H1 (cell line): Measurements from ENCODE around the gene SPIRE2. TPM values are rescaled to one million over a fixed set of nuclear protein-coding genes. Genes with fewer than 3 reads are reported as not detected.

Source experiments
- CTCF ChIA-PET: fragments of 300-600 bp; sonication (Branson Sonifier 250); formaldehyde crosslinking; loops from one replicate; lab custom pipeline; 2021; ENCODE audit not compliant: partially characterized antibody; lab: Charles Lee
- POLR2A ChIA-PET: fragments of 300-600 bp; sonication (Branson Sonifier 250); formaldehyde crosslinking; loops from one replicate; lab custom pipeline; 2021; ENCODE audit warnings: inconsistent platforms; ENCODE audit not compliant: partially characterized antibody; lab: Charles Lee
- DNase-seq, 2 experiments: peaks; one replicate each; pipeline versions ENCODE4 v3.0.0 to v3.0.0-alpha.2; 2010 to 2022; ENCODE audit warnings: low spot score in 2 of 2, low read depth in 1 of 2, mixed read lengths in 1 of 2
- FAIRE-seq: peaks from 2 replicates; lab custom pipeline; 2011; peaks lifted over from hg19 to GRCh38; lab: Jason Lieb, UNC
- H2AFZ ChIP-seq: 2 replicates; pipeline ENCODE4 v1.8.1; 2012; ENCODE audit warnings: low read length, inconsistent platforms
- H2AK5ac ChIP-seq: 2 replicates; pipeline ENCODE4 v1.6.1; 2013; ENCODE audit warnings: low read depth, low read length
- H2BK120ac ChIP-seq: replicated peaks from 2 replicates; pipeline ENCODE3; 2013; ENCODE audit warnings: low read depth, low read length, inconsistent platforms
- H2BK12ac ChIP-seq: 2 replicates; pipeline ENCODE4 v1.6.1; 2013; ENCODE audit warnings: low read depth, low read length
- H2BK15ac ChIP-seq: 2 replicates; pipeline ENCODE4 v1.6.1; 2013; ENCODE audit warnings: low read length
- H2BK20ac ChIP-seq: 2 replicates; pipeline ENCODE4 v1.6.1; 2013; ENCODE audit warnings: low read length
- H2BK5ac ChIP-seq: 2 replicates; pipeline ENCODE4 v1.6.1; 2013; ENCODE audit warnings: low read depth, low read length
- H3K14ac ChIP-seq: 2 replicates; pipeline ENCODE4 v1.6.1; 2013; ENCODE audit warnings: inconsistent platforms; ENCODE audit not compliant: insufficient read length
- H3K18ac ChIP-seq: 2 replicates; pipeline ENCODE4 v1.6.1; 2013; ENCODE audit warnings: low read length; ENCODE audit errors: extremely low read depth
- H3K23ac ChIP-seq: 2 replicates; pipeline ENCODE4 v1.6.1; 2013; ENCODE audit warnings: inconsistent platforms; ENCODE audit not compliant: insufficient read length
- H3K23me2 ChIP-seq: 2 replicates; pipeline ENCODE4 v1.6.1; 2013; ENCODE audit warnings: low read depth, low read length
- H3K27ac ChIP-seq: 2 replicates; pipeline ENCODE4 v1.6.1; 2011; ENCODE audit warnings: low read depth, low read length, inconsistent platforms
- H3K27me3 ChIP-seq, 4 experiments: replicated peaks in 1 of 4; 1 replicate in 1 of 4; 2 replicates in 3 of 4; pipeline versions ENCODE4 v1.6.1 to v1.8.1; 2011 to 2013; ENCODE audit warnings: low read length in 3 of 4, mild to moderate bottlenecking in 3 of 4, inconsistent platforms in 2 of 4, mixed read lengths in 2 of 4, moderate library complexity in 1 of 4; ENCODE audit not compliant: control insufficient read depth in 3 of 4, insufficient read depth in 3 of 4; ENCODE audit errors: extremely low read depth in 1 of 4
- H3K36me3 ChIP-seq, 4 experiments: 2 replicates each; pipeline versions ENCODE4 v1.6.1 to v1.8.1; 2011 to 2013; ENCODE audit warnings: mild to moderate bottlenecking in 4 of 4, low read length in 3 of 4, moderate library complexity in 2 of 4, control low read depth in 1 of 4, inconsistent platforms in 1 of 4; ENCODE audit not compliant: insufficient read depth in 4 of 4, control insufficient read depth in 2 of 4
- H3K4ac ChIP-seq: replicated peaks from 2 replicates; pipeline ENCODE3; 2013; ENCODE audit warnings: low read length, low read depth, mixed read lengths, inconsistent platforms; ENCODE audit not compliant: insufficient read length
- H3K4me1 ChIP-seq, 4 experiments: replicated peaks in 1 of 4; 1 replicate in 1 of 4; 2 replicates in 3 of 4; pipeline versions ENCODE4 v1.6.1 to v1.8.1; 2011 to 2013; ENCODE audit warnings: low read length in 3 of 4, inconsistent platforms in 2 of 4, mixed read lengths in 1 of 4; ENCODE audit not compliant: insufficient read depth in 4 of 4, control insufficient read depth in 3 of 4
- H3K4me2 ChIP-seq, 2 experiments: 2 replicates each; pipeline versions ENCODE4 v1.6.1 to v1.8.1; 2011 to 2013; ENCODE audit warnings: low read depth in 2 of 2, low read length in 2 of 2, control low read depth in 1 of 2, inconsistent platforms in 1 of 2, mild to moderate bottlenecking in 1 of 2; ENCODE audit not compliant: insufficient read depth in 1 of 2
- H3K4me3 ChIP-seq, 4 experiments: fragments of 200-600, 300-600 bp in 1 of 4; sonication (generic), shearing (Covaris generic), sonication (Bioruptor Twin) in 1 of 4; 2 replicates each; pipeline versions ENCODE4 v1.5.1 to v1.8.1; 2011 to 2016; ENCODE audit warnings: low read length in 4 of 4, low read depth in 3 of 4, control low read depth in 2 of 4, inconsistent platforms in 2 of 4, mild to moderate bottlenecking in 2 of 4, mixed read lengths in 1 of 4, moderate library complexity in 1 of 4; ENCODE audit not compliant: insufficient read depth in 2 of 4; ENCODE audit errors: extremely low read depth in 1 of 4
- H3K56ac ChIP-seq: replicated peaks from 2 replicates; pipeline ENCODE3; 2013; ENCODE audit warnings: low read depth, mild to moderate bottlenecking, mixed read lengths, low read length, inconsistent platforms; ENCODE audit not compliant: insufficient read length
- H3K79me1 ChIP-seq: 2 replicates; pipeline ENCODE4 v1.6.1; 2013; ENCODE audit warnings: low read depth, low read length, control low read depth
- H3K79me2 ChIP-seq, 2 experiments: 2 replicates each; pipeline versions ENCODE4 v1.6.1 to v1.8.1; 2012 to 2013; ENCODE audit warnings: low read length in 2 of 2, mild to moderate bottlenecking in 2 of 2, inconsistent platforms in 1 of 2; ENCODE audit not compliant: insufficient read depth in 2 of 2, control insufficient read depth in 1 of 2
- H3K9ac ChIP-seq, 4 experiments: replicated peaks in 1 of 4; 1 replicate in 1 of 4; 2 replicates in 3 of 4; pipeline versions ENCODE4 v1.6.1 to v1.8.1; 2011 to 2013; ENCODE audit warnings: low read depth in 3 of 4, low read length in 3 of 4, control low read depth in 2 of 4, mild to moderate bottlenecking in 2 of 4, moderate library complexity in 2 of 4, inconsistent platforms in 1 of 4; ENCODE audit errors: extremely low read depth in 1 of 4
- H3K9me3 ChIP-seq, 2 experiments: 2 replicates each; pipeline versions ENCODE4 v1.6.1 to v1.8.1; 2012 to 2013; ENCODE audit warnings: mild to moderate bottlenecking in 2 of 2, moderate library complexity in 2 of 2, control low read depth in 1 of 2, inconsistent platforms in 1 of 2, low read depth in 1 of 2, low read length in 1 of 2, mixed read lengths in 1 of 2; ENCODE audit not compliant: insufficient read depth in 2 of 2
- H4K20me1 ChIP-seq, 2 experiments: replicated peaks in 1 of 2; 2 replicates each; pipeline versions ENCODE3 to v1.8.1; 2011 to 2013; ENCODE audit warnings: inconsistent platforms in 2 of 2, low read length in 2 of 2, mild to moderate bottlenecking in 1 of 2; ENCODE audit not compliant: insufficient read depth in 2 of 2, control insufficient read depth in 1 of 2
- H4K5ac ChIP-seq: 2 replicates; pipeline ENCODE4 v1.6.1; 2013; ENCODE audit warnings: low read length, low read depth, mixed read lengths, inconsistent platforms; ENCODE audit not compliant: insufficient read length
- H4K8ac ChIP-seq: 2 replicates; pipeline ENCODE4 v1.8.0; 2013; ENCODE audit warnings: mild to moderate bottlenecking, moderate library complexity, low read length, inconsistent platforms; ENCODE audit not compliant: insufficient read depth; ENCODE audit errors: extremely low read depth
- H4K91ac ChIP-seq: replicated peaks from 2 replicates; pipeline ENCODE3; 2013; ENCODE audit warnings: low read length, mixed read lengths, inconsistent platforms; ENCODE audit not compliant: insufficient read length
- CTBP2 ChIP-seq: IDR thresholded peaks from 2 replicates; pipeline ENCODE4 v1.7.0; 2011; ENCODE audit warnings: borderline replicate concordance, mild to moderate bottlenecking, moderate library complexity, mixed read lengths, low read length; ENCODE audit not compliant: insufficient read depth, insufficient read length
- EGR1 ChIP-seq: IDR thresholded peaks from 2 replicates; pipeline ENCODE4 v1.6.1; 2011; ENCODE audit warnings: low read depth, low read length, borderline replicate concordance
- JUND ChIP-seq: IDR thresholded peaks from 2 replicates; pipeline ENCODE4 v1.6.1; 2011; ENCODE audit warnings: mild to moderate bottlenecking, improper control_type of control experiment, low read length
- PHF8 ChIP-seq: fragments of 200-600 bp; sonication (generic); conservative IDR thresholded peaks from 2 replicates; pipeline ENCODE4 v1.7.1; 2012; ENCODE audit warnings: low read depth, mild to moderate bottlenecking, inconsistent platforms, low read length, moderate library complexity
- POU5F1 ChIP-seq: IDR thresholded peaks from 2 replicates; pipeline ENCODE4 v1.6.1; 2011; ENCODE audit warnings: low read depth, mild to moderate bottlenecking, low read length, moderate library complexity
- SUZ12 ChIP-seq: fragments of 200-600 bp; sonication (generic); IDR thresholded peaks from 2 replicates; pipeline ENCODE4 v1.6.1; 2012; ENCODE audit warnings: mild to moderate bottlenecking, inconsistent platforms, low read length, moderate library complexity, mixed read lengths
- TAF1 ChIP-seq: IDR thresholded peaks from 2 replicates; pipeline ENCODE4 v1.6.1; 2011; ENCODE audit warnings: mild to moderate bottlenecking, low read depth, low read length
- TEAD4 ChIP-seq: IDR thresholded peaks from 2 replicates; pipeline ENCODE4 v1.6.1; 2012; ENCODE audit warnings: low read depth, low read length, inconsistent platforms, mixed read lengths
- WGBS, 2 experiments: shearing (Covaris generic) in 1 of 2; methylation state at CpG; one replicate each; pipeline versions ENCODE4 v1.1.6 to v1.1.7; 2013 to 2015; ENCODE audit warnings: low lambda C conversion rate in 2 of 2, mixed read lengths in 2 of 2, inconsistent platforms in 1 of 2, low coverage in 1 of 2, missing lambda C conversion rate in 1 of 2; ENCODE audit not compliant: insufficient replicate concordance in 2 of 2, insufficient coverage in 1 of 2, insufficient read length in 1 of 2; ENCODE audit errors: extremely low coverage in 1 of 2, missing lambda C conversion rate in 1 of 2; 5-methylcytosine and 5-hydroxymethylcytosine counted together
- polyA plus RNA-seq, 7 experiments: library from polyadenylated mRNA; depleted of rRNA in 3 of 7; stranded (reverse) in 5 of 7; unstranded in 2 of 7; fragments of >200 nt in 5 of 7; fragments of 200-250 nt in 2 of 7; gene quantifications; 1 replicate in 5 of 7; 2 replicates in 1 of 7; 4 replicates in 1 of 7; pipeline versions ENCODE4 v1.2.1 to v1.2.3, GENCODE V29; 2011 to 2013; ENCODE audit warnings: missing spikeins in 2 of 7, mixed read lengths in 2 of 7
- total RNA-seq: library from RNA; stranded (reverse); fragmentation: NEBNext Ultra II Directional; extraction: Animal tissue kit (Norgen Biotek cat#: 25700); gene quantifications from 2 replicates; pipeline ENCODE4 v1.2.1, GENCODE V29; 2021
- TF ChIP-seq, protein P1 (sequence below), 3 experiments: IDR thresholded peaks; 1 replicate in 2 of 3; 2 replicates in 1 of 3; pipeline versions ENCODE4 v1.5.1 to v1.6.1; 2011; ENCODE audit warnings: low read length in 3 of 3, mild to moderate bottlenecking in 3 of 3, inconsistent platforms in 2 of 3, low read depth in 1 of 3, moderate library complexity in 1 of 3; ENCODE audit not compliant: insufficient read depth in 1 of 3; ENCODE audit errors: control extremely low read depth in 1 of 3

Gene SPIRE2
- total and polyA plus RNA-seq, 2 of the 8 experiments (the other 6 are each of a cell fraction or from before 2014, with no cell fraction given) = 7.4 to 15.4 TPM

DNA sequence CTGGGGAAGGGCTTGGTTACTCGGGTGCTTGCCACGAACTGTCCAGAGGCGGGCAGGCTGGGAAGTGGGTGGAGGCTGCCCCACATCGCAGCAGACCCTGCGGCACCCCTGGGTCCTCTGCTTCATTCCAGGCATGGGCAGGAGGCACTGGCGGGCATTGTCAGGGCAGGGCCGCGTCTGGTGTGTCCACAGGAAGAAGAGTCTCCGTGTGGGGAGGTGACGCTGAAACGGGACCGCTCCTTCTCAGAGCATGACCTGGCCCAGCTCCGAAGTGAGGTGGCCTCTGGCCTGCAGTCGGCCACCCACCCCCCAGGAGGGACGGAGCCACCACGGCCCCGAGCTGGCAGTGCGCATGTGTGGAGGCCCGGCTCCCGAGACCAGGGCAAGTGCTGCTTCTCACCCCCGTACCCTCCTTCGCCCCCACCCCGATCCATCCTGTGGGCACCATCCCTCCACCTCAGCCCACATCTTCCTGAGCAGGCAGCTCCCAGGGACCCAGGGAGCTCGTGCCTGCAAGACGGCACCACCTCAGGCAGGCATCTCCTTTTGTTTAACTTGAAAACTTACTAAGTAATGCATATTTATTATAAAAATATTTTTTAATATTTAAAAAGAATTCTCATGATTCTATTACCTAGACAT, 30.8 kb downstream of the SPIRE2 start:
- Histone ChIP-seq H4K8ac (no peak overlapping the region), H3K79me1 (no peaks in the 10 kb centered on the region), H3K4me1 (peaks cover 0 to 2% (median 0%) of the 10 kb centered on the region in 4 experiments; a peak in 2 of 7 replicates), H3K79me2 (no peaks in the 10 kb centered on the region), H3K9me3 (no peaks in the 10 kb centered on the region), H2BK5ac (no peak overlapping the region), H3K18ac (no peak overlapping the region), H3K23ac (no peak overlapping the region), H2BK15ac (no peak overlapping the region), H3K4me2 (no peak overlapping the region), H3K23me2 (no peaks in the 10 kb centered on the region), H3K14ac (no peak overlapping the region), H3K36me3 (peaks cover 0 to 2% (median 0%) of the 10 kb centered on the region in 4 experiments; a peak in 2 of 8 replicates), H3K56ac (no peak overlapping the region), H3K4ac (no peak overlapping the region), H2BK120ac (no peak overlapping the region), H3K27ac (no peak overlapping the region), H4K20me1 (peaks cover 0 to 5% of the 10 kb centered on the region in 2 experiments), H3K9ac (no peak overlapping the region), H3K27me3 (no peaks in the 10 kb centered on the region), H4K5ac (no peak overlapping the region), H2BK20ac (no peak overlapping the region), H4K91ac (no peak overlapping the region), H2AK5ac (no peak overlapping the region), H3K4me3 (no peak overlapping the region), H2BK12ac (no peak overlapping the region), H2AFZ (no peak overlapping the region)
- WGBS, 2 experiments = 91% methylated on average over 12 of the region's 25 CpGs; no CpG with 5 or more reads in 1 of the 2 experiments
- DNase-seq (no peak), FAIRE-seq (no peak)
- ChIA-PET POLR2A (interaction anchor here (0.5 to 1.9 kb wide), 4 partner anchors 8 to 159 kb away, joined by 3 to 7 read pairs (median 3); no protein-coding TSS in a partner anchor), CTCF (interaction anchor here (0.8 to 3.6 kb wide), 12 partner anchors 12 to 150 kb away, joined by 3 to 44 read pairs (median 18); partner anchors contain the start of gene SPIRE2)
- TF ChIP-seq JUND (no peak), TEAD4 (no peak), EGR1 (no peak), CTBP2 (no peak), SUZ12 (no peak), TAF1 (no peak), PHF8 (no peak), POU5F1 (no peak)
- TF ChIP-seq, protein P1, sequence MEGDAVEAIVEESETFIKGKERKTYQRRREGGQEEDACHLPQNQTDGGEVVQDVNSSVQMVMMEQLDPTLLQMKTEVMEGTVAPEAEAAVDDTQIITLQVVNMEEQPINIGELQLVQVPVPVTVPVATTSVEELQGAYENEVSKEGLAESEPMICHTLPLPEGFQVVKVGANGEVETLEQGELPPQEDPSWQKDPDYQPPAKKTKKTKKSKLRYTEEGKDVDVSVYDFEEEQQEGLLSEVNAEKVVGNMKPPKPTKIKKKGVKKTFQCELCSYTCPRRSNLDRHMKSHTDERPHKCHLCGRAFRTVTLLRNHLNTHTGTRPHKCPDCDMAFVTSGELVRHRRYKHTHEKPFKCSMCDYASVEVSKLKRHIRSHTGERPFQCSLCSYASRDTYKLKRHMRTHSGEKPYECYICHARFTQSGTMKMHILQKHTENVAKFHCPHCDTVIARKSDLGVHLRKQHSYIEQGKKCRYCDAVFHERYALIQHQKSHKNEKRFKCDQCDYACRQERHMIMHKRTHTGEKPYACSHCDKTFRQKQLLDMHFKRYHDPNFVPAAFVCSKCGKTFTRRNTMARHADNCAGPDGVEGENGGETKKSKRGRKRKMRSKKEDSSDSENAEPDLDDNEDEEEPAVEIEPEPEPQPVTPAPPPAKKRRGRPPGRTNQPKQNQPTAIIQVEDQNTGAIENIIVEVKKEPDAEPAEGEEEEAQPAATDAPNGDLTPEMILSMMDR (IDR thresholded peaks at IDR 0.05; ENCODE audit: control extremely low read depth in 1 of 3, insufficient read depth in 1 of 3, low read depth in 1 of 3, low read length in 3 of 3) = no peak
